Nephron progenitor cell (in vitro differentiated cells): ENCODE results near the gene SLF2.
A peak's percentile ranks its signal among the peaks of the same experiment; 100 is the strongest.

Source experiments
- DNase-seq: peaks from one replicate; pipeline ENCODE4 v3.0.0; 2021
- H3K27ac Mint-ChIP-seq: 2 replicates; pipeline ENCODE4 v1.8.0; 2021; ENCODE audit warnings: mild to moderate bottlenecking, moderate library complexity, mixed read lengths
- H3K27me3 Mint-ChIP-seq: 2 replicates; pipeline ENCODE4 v1.8.0; 2021; ENCODE audit warnings: mild to moderate bottlenecking, low read depth, mixed read lengths; ENCODE audit not compliant: poor library complexity
- H3K36me3 Mint-ChIP-seq: 2 replicates; pipeline ENCODE4 v1.8.0; 2021; ENCODE audit warnings: low read depth, mixed read lengths
- H3K4me1 Mint-ChIP-seq: 2 replicates; pipeline ENCODE4 v1.8.0; 2021; ENCODE audit warnings: mixed read lengths
- H3K4me3 Mint-ChIP-seq: 2 replicates; pipeline ENCODE4 v1.8.0; 2021; ENCODE audit warnings: mild to moderate bottlenecking, moderate library complexity, mixed read lengths
- H3K9me3 Mint-ChIP-seq: 2 replicates; pipeline ENCODE4 v1.8.0; 2021; ENCODE audit warnings: mild to moderate bottlenecking, moderate library complexity, mixed read lengths
- TF ChIP-seq, protein P1 (sequence below): fragments of 200-600 bp; sonication (generic); IDR thresholded peaks from 2 replicates; pipeline ENCODE4 v1.5.0; 2021; ENCODE audit warnings: antibody characterized with exemption

Gene SLF2

GRCh38 chr10:100866575-100867098, 46.1 kb upstream of the SLF2 start:
- Mint-ChIP-seq H3K4me3 (peak overlapping the region; percentile 68), H3K27me3 (peaks cover 27% of the 10 kb centered on the region), H3K36me3 (no peaks in the 10 kb centered on the region), H3K9me3 (no peaks in the 10 kb centered on the region), H3K4me1 (peaks cover 80% of the 10 kb centered on the region), H3K27ac (peak overlapping the region; percentile 1)
- TF ChIP-seq, protein P1, sequence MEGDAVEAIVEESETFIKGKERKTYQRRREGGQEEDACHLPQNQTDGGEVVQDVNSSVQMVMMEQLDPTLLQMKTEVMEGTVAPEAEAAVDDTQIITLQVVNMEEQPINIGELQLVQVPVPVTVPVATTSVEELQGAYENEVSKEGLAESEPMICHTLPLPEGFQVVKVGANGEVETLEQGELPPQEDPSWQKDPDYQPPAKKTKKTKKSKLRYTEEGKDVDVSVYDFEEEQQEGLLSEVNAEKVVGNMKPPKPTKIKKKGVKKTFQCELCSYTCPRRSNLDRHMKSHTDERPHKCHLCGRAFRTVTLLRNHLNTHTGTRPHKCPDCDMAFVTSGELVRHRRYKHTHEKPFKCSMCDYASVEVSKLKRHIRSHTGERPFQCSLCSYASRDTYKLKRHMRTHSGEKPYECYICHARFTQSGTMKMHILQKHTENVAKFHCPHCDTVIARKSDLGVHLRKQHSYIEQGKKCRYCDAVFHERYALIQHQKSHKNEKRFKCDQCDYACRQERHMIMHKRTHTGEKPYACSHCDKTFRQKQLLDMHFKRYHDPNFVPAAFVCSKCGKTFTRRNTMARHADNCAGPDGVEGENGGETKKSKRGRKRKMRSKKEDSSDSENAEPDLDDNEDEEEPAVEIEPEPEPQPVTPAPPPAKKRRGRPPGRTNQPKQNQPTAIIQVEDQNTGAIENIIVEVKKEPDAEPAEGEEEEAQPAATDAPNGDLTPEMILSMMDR, result no peak
- no peak for DNase-seq

DNA sequence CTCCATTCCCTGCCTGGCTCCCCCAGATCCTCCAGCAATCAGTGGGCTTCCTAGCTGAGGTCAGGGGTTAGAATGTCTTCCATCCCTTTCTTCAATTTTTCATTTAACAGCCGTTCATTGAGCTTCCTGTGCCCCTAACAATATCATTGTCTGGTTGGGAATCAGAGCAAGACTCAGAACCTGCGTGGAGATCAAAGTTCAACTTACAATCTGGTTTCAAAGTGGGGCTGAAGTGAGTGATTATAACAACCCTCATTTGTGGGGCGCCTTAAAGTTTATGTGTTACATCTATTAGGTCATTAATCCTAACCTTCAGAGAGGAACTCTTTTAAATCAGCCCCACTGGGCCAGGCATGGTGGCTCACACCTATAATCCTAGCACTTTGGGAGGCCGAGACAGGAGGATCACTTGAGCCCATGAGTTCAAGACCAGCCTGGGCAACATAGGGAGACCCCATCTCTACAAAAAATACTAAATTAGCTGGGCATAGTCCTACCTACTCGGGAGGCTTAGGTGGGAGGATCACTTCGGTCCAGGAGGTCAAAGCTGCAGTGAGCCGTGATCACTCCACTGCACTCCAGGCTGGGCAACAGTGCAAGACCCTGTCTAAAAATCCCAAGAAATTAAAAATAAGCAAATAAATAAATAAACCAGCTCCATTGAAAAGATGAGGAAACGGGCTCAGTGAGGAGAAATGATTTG, 45.4 kb upstream of the SLF2 start:
- H3K9me3 Mint-ChIP-seq, result no peaks in the 10 kb centered on the region
- peaks cover 27% of the 10 kb centered on the region for H3K27me3 Mint-ChIP-seq
- peaks cover 88% of the 10 kb centered on the region for H3K4me1 Mint-ChIP-seq
- H3K4me3 Mint-ChIP-seq, result peak overlapping the region; percentile 44
- TF ChIP-seq, protein P1, result no peak
- H3K36me3 Mint-ChIP-seq, result no peaks in the 10 kb centered on the region
- DNase-seq, result no peak
- peak overlapping the region; percentile 37 for H3K27ac Mint-ChIP-seq

DNA sequence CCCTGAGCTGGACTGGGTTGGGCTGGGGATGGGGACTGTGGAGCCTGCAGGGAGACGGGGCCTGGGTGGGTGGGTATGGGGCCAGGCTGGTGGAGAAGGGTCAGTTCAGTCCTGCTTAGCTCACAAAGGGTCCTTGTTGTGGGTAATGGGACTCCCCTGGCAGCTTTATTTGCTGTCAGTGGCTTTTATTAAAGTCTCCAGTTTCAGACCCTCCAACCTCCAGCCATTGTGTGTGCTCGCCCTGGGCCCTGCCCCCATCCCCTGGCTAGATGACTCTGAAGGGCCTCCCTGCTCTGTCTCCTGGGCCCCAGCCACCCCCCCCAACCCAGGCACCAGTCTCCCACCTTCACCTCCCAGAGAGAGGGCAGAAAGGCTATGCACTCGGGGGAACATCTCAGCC, 44.4 kb upstream of the SLF2 start:
- Mint-ChIP-seq H3K36me3 (no peaks in the 10 kb centered on the region), H3K4me3 (peak overlapping the region; percentile 19), H3K27ac (no peak overlapping the region), H3K27me3 (peaks cover 22% of the 10 kb centered on the region), H3K9me3 (no peaks in the 10 kb centered on the region), H3K4me1 (peaks cover 94% of the 10 kb centered on the region)
- DNase-seq, result no peak
- TF ChIP-seq, protein P1, result no peak

DNA sequence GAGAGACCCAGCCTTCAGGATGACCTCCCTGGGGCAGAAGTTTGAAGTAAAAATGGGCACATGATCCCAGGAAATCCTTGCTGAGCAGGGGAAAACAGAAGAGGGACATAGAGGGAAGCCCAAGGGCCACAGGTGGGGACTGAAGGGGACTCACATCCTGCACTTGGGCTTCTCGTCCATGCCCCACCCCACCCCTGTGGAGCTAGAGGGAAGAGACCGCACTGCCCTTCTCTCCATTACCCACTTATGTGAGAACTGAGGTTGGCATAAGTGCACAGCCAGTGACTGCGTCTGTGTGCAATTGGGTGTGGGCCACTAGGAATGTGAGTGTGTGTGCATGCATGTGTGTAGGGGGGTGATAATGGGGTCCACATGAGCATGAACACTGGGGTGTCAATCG, 43.4 kb upstream of the SLF2 start:
- H3K4me3 Mint-ChIP-seq, result no peak overlapping the region
- DNase-seq, result no peak
- TF ChIP-seq, protein P1, result no peak
- H3K9me3 Mint-ChIP-seq, result no peaks in the 10 kb centered on the region
- H3K27me3 Mint-ChIP-seq, result peaks cover 17% of the 10 kb centered on the region
- H3K4me1 Mint-ChIP-seq, result peaks cover 97% of the 10 kb centered on the region
- no peaks in the 10 kb centered on the region for H3K36me3 Mint-ChIP-seq
- H3K27ac Mint-ChIP-seq, result no peak overlapping the region

GRCh38 chr10:100872034-100872791, 40.5 kb upstream of the SLF2 start:
- TF ChIP-seq, protein P1, result peak; percentile 78
- DNase-seq, result peak; percentile 89
- peaks cover 9% of the 10 kb centered on the region for H3K27me3 Mint-ChIP-seq
- H3K27ac Mint-ChIP-seq, result no peak overlapping the region
- H3K4me1 Mint-ChIP-seq, result peaks cover 98% of the 10 kb centered on the region
- no peaks in the 10 kb centered on the region for H3K9me3 Mint-ChIP-seq
- no peak overlapping the region for H3K4me3 Mint-ChIP-seq
- H3K36me3 Mint-ChIP-seq, result no peaks in the 10 kb centered on the region
